Cardiac septum (tissue), 1 donor: ENCODE results near the gene DCPS. TPM values are rescaled to one million over a fixed set of nuclear protein-coding genes. Genes with fewer than 3 reads are reported as not detected.
"Not testable (repeated sequence)": the region's sequence is repeated elsewhere in the genome, so short reads cannot be mapped to it uniquely, and the experiment has no call there.

ENCODE experiments used
- DNase-seq: peaks from one replicate; pipeline ENCODE4 v3.0.0-alpha.2; 2020; ENCODE audit warnings: low spot score
- intact Hi-C: fragments of 100-400 bp; cut with DNase I; formaldehyde crosslinking; loops from one replicate; pipeline ENCODE4 v1.14.0; 2022
- long read RNA-seq: library from polyadenylated mRNA; unstranded; transcript quantifications from one replicate; pipeline ENCODE4 v2.0.0, GENCODE V29; 2021
- total RNA-seq: library from RNA; stranded (reverse); fragmentation: NEBNext Ultra II Directional; extraction: Animal tissue kit (Norgen Biotek cat#: 25700); gene quantifications from one replicate; pipeline ENCODE4 v1.2.1, GENCODE V29; 2021
- donor health status: DM: no; HTN: no; CAD: no.

The DCPS gene
- total RNA-seq: 9.9 TPM
- long read RNA-seq, transcript DCPS-201 (6 exons, 1,479 nt): major isoform, 9 of 12 reads
- long read RNA-seq, partial matches to known transcripts: 0 of 12 reads
- long read RNA-seq, other reads (novel, unspliced or antisense): 2 of 12 reads

GRCh38 chr11:126303623-126304456 is at the start of gene DCPS:
DCPS (plus strand) TSS chr11:126304060; CDS start chr11:126304081, 21 bp downstream.
- DNase-seq: peak; percentile 97
- intact Hi-C loops: loop anchor here (10.0 kb wide), 1 partner anchor 691 kb away; no protein-coding TSS in a partner anchor

- intact Hi-C loops: no loop called here
These were observed 49.0 kb upstream of the DCPS start for GRCh38 chr11:126254819-126255218.

DNA sequence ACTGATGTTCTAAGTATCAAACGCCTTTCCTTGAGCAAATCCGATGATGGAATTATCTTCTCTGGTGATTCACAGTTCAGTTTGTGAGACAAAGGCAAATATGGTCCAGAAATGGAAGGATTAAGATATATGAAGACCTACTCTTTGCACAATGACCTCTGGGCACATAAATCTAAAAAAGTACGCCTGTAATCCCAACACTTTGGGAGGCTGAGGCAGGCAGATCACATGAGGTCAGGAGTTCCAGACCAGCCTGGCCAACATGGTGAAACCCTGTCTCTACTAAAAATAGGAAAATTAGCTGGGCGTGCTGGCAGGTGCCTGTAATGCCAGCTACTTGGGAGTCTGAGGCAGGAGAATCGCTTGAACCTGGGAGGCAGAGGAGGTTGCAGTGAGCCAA is 48.4 kb upstream of the DCPS start:
- intact Hi-C loops, DNase-seq: not testable (repeated sequence)

More at GRCh38 chr11:126254819-126255218, 49.0 kb upstream of the DCPS start:
- no peak for DNase-seq

DNA sequence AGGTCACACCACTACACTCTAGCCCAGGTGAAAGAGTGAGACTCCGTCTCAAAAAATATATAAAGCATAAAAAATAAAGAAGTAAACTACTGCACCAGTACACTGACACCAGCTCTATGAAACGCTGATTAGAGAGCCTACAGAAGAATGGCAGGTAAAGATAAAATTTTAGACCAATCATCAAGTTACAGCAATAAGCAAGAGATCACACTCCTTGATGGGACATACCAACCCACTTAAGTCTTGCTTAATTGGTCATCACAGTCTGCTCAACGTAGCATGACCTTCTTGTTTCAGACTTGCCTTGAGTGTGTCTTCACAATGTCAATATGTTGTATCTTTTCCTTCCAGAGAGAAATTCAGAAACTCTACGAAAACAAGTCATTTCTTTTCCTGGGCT is 47.6 kb upstream of the DCPS start:
- intact Hi-C loops: no loop called here
- no peak for DNase-seq

DNA sequence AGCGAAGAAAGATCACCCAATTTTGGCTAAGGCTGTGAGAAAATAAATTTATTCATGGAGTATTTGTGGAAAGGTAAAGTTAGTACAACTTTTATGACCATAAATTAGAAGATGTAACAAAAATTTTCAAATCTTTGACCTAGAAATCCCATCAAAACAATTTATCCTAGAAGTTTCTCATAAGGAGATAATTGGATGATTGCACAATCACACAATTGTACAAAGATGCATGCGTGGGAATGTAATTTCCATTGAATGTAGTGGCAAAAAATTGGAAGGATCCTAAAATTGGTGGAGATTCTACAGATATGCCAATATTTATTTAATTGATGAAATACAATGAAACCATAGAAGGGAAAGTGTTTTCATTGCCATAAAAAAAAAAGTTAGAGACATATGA is 46.7 kb upstream of the DCPS start:
- intact Hi-C loops: no loop called here
- no peak for DNase-seq

DNA sequence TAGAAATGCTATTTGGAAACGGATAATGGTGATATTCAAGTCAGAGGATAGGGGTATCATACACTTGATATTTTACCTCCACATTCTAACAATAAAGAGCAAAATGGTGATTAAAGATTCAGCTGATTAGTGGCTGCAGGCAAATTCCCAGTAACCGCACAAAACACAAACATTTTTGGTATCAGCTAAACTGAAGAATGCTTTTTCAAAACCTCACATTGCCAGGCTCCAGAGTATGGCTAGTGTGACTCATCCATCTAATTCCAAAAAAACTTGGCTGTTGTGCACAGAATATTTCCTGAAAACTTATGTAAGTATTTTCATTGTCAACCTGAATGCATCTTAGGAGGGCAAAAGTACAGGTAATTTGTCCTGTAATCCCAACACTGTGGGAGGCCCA is 46.1 kb upstream of the DCPS start:
- intact Hi-C loops: no loop called here
- DNase-seq: no peak

GRCh38 chr11:126262216-126262615 is 41.6 kb upstream of the DCPS start:
- DNase-seq: no peak
- intact Hi-C loops: loop anchor here (10.0 kb wide), 2 partner anchors 197 to 337 kb away; partner anchors contain the start of gene CDON

DNA sequence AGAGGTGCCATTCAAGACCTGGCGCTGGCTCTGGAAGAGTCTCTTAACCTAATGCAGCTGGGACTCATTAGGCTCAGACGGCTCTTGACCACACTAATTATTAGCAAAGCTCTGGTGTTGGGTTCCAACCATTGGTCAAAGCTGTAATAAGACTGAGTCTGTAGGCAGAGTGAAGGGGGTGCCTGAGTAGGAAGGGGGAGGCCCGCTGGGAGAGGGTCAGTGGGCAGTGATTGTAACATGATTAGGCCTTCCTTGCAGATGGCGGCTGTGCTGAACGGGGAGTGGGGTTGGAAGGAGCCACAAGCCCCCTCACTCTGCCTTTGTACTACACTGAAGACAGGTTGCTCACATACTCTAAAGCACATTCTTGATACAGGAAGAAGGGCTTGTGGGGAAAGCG is 40.4 kb upstream of the DCPS start:
- no peak for DNase-seq
- intact Hi-C loops: loop anchor here (10.0 kb wide), 2 partner anchors 199 to 339 kb away; partner anchors contain the start of gene CDON

GRCh38 chr11:126265811-126266210 is 38.0 kb upstream of the DCPS start:
- no peak for DNase-seq
- intact Hi-C loops: loop anchor here (10.0 kb wide), 2 partner anchors 201 to 341 kb away; partner anchors contain the start of gene CDON

- intact Hi-C loops: loop anchor here (1.0 to 10.0 kb wide), 3 partner anchors 56 to 343 kb away; partner anchors contain the start of genes CDON, FAM118B and RPUSD4
- DNase-seq: no peak
These were observed 36.2 kb upstream of the DCPS start for GRCh38 chr11:126267650-126268049.

DNA sequence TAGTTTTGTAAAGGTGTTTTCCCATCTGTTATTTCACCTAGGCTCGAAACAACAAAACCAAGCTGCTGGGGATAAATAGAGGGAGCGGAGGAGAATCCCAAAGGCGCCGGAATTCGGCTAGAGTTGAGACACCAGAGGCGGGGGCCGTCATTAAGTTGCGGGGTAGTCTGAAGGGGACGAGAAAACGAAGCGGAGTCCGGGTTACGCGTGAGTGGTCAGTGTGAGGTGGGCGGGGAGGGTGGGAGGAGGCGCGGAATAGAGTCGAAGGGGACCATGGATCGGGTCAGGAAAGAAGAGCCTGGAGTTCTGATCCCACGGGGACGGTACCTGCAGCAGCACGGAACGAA is 35.5 kb upstream of the DCPS start:
- intact Hi-C loops: loop anchor here (1.0 to 10.0 kb wide), 3 partner anchors 57 to 344 kb away; partner anchors contain the start of genes CDON, FAM118B and RPUSD4
- no peak for DNase-seq

GRCh38 chr11:126268708-126269579 is 34.9 kb upstream of the DCPS start, which contains the start of the genes FOXRED1 and SRPRA:
FOXRED1 (plus strand) TSS chr11:126269154; CDS start chr11:126269207, 53 bp downstream.
SRPRA (minus strand) TSS chr11:126268895; CDS start chr11:126268804, 91 bp downstream.
- intact Hi-C loops: loop anchor here (1.0 to 10.0 kb wide), 3 partner anchors 58 to 344 kb away; partner anchors contain the start of genes CDON, FAM118B and RPUSD4
- peak; percentile 100 for DNase-seq

DNA sequence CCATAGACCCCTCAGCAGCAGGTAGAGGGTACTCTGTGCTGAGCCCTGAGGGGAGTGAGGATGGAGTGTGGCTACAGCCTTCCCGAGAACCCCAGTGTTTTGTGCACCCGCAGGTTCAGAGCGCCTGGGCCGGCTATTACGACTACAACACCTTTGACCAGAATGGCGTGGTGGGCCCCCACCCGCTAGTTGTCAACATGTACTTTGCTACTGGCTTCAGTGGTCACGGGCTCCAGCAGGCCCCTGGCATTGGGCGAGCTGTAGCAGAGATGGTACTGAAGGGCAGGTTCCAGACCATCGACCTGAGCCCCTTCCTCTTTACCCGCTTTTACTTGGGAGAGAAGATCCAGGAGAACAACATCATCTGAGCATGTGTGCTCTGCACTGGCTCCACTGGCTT is 26.5 kb upstream of the DCPS start:
- intact Hi-C loops: no loop called here
- DNase-seq: no peak

DNA sequence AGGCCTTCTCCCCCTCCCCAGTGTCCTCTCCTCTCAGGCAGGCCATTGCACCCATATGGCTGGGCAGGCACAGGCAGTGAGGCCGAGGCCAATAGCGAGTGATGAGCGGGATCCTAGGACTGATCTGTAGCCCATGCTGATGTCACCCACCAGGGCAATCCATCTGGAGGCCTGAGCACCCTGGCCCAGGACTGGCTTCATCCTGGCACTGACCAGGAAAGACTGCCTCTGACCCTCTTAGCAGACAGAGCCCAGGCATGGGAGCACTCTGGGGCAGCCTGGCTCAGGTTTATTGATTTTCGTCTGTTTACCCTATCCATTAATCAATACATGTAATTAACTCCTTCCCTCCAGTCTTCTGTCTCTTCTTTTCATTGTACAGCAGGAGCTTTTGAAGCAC is 26.1 kb upstream of the DCPS start:
- DNase-seq: no peak
- intact Hi-C loops: no loop called here

DNA sequence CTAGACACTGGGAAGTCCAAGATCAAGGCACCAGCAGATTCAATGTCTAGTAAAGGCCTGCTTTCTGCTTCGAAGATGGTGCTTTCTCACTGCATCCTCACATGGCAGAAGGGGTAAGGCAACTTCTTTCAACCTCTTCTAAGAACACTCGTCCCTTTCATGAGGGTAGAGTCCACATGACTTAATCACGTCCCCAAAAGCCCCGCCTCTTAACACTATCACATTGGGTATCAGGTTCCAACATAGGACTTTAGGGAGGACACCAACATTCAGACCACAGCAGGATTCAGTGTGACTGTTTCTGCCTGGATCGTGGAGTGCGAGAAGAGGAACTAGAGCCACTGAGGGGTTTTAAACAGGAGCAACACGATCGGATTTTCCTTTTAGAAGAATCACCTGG is 24.7 kb upstream of the DCPS start:
- intact Hi-C loops: no loop called here
- no peak for DNase-seq

DNA sequence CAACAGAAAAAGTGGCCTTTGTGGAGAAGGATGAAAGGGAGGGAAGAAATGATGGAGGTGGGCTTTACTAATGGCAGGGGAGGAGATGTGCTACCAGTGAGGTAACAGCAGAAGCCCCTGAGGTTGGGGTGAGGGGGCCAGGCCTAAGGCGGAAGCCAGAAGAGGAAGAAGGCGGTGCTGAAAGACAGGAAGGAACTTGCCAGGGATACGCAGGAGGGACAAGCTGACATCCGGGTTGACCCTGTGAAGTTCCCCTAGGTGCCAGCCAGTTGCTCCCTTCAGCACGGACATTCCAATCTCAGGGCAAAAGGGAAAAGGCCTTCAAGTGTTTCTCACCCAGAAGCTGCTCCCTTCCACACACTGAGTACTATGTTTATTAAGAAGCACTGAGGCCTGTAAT is 23.3 kb upstream of the DCPS start:
- peak; percentile 81 for DNase-seq
- intact Hi-C loops: loop anchor here (5.0 kb wide), 1 partner anchor 68 kb away; the partner anchor contains the start of genes FAM118B and RPUSD4

DNA sequence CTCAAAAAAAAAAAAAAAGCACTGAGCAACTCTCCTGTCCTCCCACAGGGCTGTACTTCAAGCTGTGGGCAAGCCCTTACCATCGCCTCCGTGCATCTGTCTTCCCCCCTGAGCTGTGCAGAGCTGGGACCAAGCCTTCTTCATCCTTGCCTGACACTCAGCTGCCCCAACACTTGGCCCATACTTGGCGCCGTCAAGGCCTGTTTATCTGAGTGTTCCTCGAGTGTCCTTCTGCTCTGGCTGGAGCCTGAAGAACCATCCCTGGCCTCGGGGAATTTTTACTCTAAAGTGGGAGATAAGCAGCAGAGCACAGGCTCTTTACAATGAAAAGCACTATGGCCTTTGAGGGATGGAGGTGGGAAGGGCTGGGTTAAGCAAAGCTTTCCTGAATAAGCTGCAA is 22.6 kb upstream of the DCPS start:
- no peak for DNase-seq
- intact Hi-C loops: loop anchor here (5.0 kb wide), 1 partner anchor 69 kb away; the partner anchor contains the start of genes FAM118B and RPUSD4

DNA sequence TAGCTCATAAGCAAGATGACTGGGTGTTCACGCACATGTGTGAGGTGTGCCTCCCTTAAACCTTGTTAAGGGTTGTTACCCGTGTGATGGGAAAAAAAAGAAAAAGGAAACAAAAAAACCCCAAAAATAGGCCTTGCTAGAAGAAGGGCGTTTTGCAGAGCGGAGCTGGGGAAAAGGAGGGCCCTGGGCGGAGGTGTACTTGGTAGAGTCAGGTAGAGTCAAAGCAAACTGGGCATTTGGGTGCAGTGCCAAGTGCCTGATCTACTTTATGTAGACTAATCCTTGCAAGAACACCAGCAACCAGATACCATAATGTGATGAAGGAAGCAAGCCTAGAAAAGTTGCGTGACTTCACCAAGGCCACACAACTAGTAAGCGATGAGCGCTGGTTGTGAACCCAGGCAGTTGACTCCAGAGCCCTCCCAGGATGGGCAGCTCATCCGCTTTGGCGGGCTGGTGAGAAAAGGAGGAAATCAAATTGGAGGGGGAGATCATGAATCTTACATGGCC is 22.1 kb upstream of the DCPS start:
- no peak for DNase-seq
- intact Hi-C loops: loop anchor here (5.0 kb wide), 1 partner anchor 69 kb away; the partner anchor contains the start of genes FAM118B and RPUSD4

GRCh38 chr11:126282361-126282735 is 21.5 kb upstream of the DCPS start:
- DNase-seq: peak; percentile 78
- intact Hi-C loops: loop anchor here (5.0 kb wide), 1 partner anchor 70 kb away; the partner anchor contains the start of genes FAM118B and RPUSD4
